ENCODE measurements around the gene NAALADL2.

NAALADL2 gene

DNA sequence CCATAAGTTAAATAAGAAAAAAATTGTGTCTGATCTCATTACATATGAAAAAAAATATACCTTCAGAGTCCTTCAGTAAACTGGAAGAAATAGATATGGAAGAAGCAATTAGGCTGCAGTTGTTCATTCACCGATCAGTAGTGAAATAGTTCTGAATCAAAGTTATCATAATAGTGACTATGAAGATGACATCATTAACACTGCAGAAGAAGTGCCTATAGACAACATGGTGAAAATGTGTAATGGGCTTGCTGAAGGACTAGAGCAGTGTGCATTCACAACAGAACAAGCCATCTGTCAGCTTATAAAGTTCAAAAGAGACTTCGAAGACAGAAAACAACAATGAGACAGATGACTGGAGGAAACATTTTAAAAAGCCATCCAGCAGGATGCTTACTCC lies 144.5 kb downstream of the NAALADL2 start:
- Histone ChIP-seq H3K27me3 (ENCODE audit: control insufficient read depth in 1 of 2, insufficient read depth in 2 of 2, low read length in 2 of 2) (no peaks in the 10 kb centered on the region), H3K4me3 (ENCODE audit: low read depth in 1 of 2, low read length in 2 of 2) (no peak overlapping the region), H3K36me3 (ENCODE audit: insufficient read depth, low read length) (no peaks in the 10 kb centered on the region), H3K9me3 (ENCODE audit: low read length) (no peaks in the 10 kb centered on the region), H3K27ac (ENCODE audit: low read depth, low read length) (no peak overlapping the region), H3K9ac (ENCODE audit: low read length) (no peak overlapping the region), H3K4me1 (ENCODE audit: insufficient read depth, low read length) (peaks cover 4% of the 10 kb centered on the region)

DNA sequence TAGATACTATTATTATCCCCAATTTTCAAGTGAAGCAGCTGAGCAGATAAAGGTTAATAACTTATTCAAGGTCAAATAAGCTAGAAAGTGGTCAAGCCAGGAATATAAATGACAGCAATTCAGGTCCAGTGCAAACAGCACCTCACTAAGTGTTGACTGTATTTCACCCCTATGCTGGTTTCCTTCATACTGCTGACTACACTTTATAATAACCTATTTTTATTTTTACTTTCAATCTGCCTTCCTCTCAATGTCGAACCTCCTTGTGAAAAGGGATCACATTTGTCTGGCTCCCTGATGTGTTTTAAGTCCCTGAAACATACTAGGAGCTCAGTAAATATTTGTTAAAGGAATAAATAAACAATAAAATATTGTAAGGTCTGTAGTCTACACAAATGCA lies 146.1 kb downstream of the NAALADL2 start:
- Histone ChIP-seq H3K4me1 (ENCODE audit: insufficient read depth, low read length) (peaks cover 4% of the 10 kb centered on the region), H3K9me3 (ENCODE audit: low read length) (no peaks in the 10 kb centered on the region), H3K36me3 (ENCODE audit: insufficient read depth, low read length) (no peaks in the 10 kb centered on the region), H3K9ac (ENCODE audit: low read length) (no peak overlapping the region), H3K4me3 (ENCODE audit: low read depth in 1 of 2, low read length in 2 of 2) (no peak overlapping the region), H3K27me3 (ENCODE audit: control insufficient read depth in 1 of 2, insufficient read depth in 2 of 2, low read length in 2 of 2) (no peaks in the 10 kb centered on the region), H3K27ac (ENCODE audit: low read depth, low read length) (no peak overlapping the region)

DNA sequence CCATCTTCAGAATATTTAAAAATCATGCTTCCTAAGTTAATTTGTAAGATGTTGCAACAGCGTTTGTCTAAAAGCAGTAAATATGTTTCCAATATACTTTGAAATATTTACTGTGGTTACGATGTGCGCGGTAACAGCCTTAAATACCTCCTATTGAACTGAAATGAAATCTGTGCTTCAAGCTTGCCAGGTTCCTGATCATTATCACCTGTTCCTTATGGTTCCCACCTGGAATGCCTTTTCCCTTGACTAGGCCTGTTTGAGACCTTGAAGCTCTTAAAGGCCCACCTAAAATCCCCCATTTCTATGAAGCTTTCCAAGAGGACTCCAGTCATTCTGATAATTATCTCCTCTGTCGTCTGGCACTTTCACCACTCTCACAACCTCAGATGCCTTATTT lies 146.7 kb downstream of the NAALADL2 start:
- no peaks in the 10 kb centered on the region for H3K27me3 ChIP-seq (ENCODE audit: control insufficient read depth in 1 of 2, insufficient read depth in 2 of 2, low read length in 2 of 2)
- H3K4me1 ChIP-seq (ENCODE audit: insufficient read depth, low read length): peaks cover 4% of the 10 kb centered on the region
- H3K9ac ChIP-seq (ENCODE audit: low read length): no peak overlapping the region

DNA sequence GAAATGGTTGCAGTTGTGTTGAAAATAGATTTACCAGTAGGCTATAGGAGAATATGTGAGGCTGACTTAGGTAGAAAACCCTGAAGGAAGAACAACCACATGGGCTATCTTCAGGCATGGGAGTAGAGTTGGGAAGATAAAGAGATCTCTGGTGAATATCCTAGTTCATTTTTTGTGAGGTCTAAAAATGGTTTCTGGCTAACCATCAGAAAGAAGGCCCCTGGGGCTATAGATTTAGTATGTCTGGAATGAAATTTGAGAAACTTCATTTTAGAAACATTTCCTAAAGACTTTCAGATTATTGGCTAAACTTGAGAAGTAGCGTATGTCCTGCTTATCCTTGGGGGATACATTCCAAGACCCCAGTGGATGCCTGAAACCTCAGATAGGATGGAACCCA lies 148.2 kb downstream of the NAALADL2 start:
- H3K27me3 ChIP-seq (ENCODE audit: control insufficient read depth in 1 of 2, insufficient read depth in 2 of 2, low read length in 2 of 2): no peaks in the 10 kb centered on the region
- H3K27ac ChIP-seq (ENCODE audit: low read depth, low read length): no peak overlapping the region
- no peak overlapping the region for H3K4me3 ChIP-seq (ENCODE audit: low read depth in 1 of 2, low read length in 2 of 2)
- H3K4me1 ChIP-seq (ENCODE audit: insufficient read depth, low read length): peaks cover 4% of the 10 kb centered on the region
- no peaks in the 10 kb centered on the region for H3K36me3 ChIP-seq (ENCODE audit: insufficient read depth, low read length)
- H3K9me3 ChIP-seq (ENCODE audit: low read length): no peaks in the 10 kb centered on the region
- no peak overlapping the region for H3K9ac ChIP-seq (ENCODE audit: low read length)

More for the DNA sequence above, 146.7 kb downstream of the NAALADL2 start:
- no peak overlapping the region for H3K27ac ChIP-seq (ENCODE audit: low read depth, low read length)
- no peaks in the 10 kb centered on the region for H3K36me3 ChIP-seq (ENCODE audit: insufficient read depth, low read length)
- H3K9me3 ChIP-seq (ENCODE audit: low read length): no peaks in the 10 kb centered on the region
- H3K4me3 ChIP-seq (ENCODE audit: low read depth in 1 of 2, low read length in 2 of 2): no peak overlapping the region

DNA sequence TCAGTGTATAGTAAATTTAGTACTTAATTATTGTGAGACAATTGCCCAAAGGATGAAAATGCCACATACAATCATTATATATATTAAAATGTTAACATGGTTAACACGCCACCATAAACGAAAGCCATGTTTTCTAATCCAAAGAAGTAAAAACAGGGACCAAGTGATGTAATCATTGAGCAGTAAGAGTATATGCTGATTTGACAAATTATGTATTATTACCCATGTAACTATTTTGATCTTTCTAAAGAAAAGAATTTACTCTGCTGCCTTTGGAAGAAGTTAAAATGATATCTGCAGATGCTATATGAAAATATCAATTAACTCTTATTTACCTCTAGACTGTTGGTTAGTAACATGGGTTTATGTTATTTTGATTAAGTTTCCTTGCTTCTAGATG lies 150.2 kb downstream of the NAALADL2 start:
- Histone ChIP-seq H3K9ac (ENCODE audit: low read length) (no peak overlapping the region), H3K9me3 (ENCODE audit: low read length) (no peaks in the 10 kb centered on the region), H3K4me3 (ENCODE audit: low read depth in 1 of 2, low read length in 2 of 2) (no peak overlapping the region), H3K27ac (ENCODE audit: low read depth, low read length) (no peak overlapping the region), H3K36me3 (ENCODE audit: insufficient read depth, low read length) (no peaks in the 10 kb centered on the region), H3K27me3 (ENCODE audit: control insufficient read depth in 1 of 2, insufficient read depth in 2 of 2, low read length in 2 of 2) (no peaks in the 10 kb centered on the region), H3K4me1 (ENCODE audit: insufficient read depth, low read length) (no peaks in the 10 kb centered on the region)

DNA sequence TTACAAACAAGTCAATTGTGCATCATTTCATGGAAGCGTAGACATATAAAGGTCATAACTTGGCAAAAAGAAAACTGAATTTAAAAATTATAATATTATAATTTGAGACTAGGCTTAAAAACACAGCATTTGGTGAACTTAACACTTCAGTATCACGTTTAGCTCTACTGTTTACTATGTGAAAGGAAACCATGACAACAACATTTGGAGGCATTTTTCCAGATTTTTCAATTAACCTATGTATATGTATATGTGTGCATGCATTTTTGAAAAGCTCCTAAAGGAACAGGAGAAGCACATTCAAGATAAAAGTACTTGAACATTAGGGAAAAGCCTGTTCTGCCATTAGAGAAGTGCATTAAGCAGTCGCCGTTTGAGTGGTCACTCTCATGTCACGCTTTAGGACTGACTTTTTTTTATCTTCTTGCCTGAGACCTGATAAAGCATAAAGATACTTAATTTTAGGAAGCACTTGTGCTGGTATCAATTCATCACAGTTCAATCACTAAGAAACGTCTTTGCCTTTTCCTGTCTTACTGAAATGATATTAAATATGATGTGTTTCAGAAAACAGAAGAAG lies 156.0 kb downstream of the NAALADL2 start:
- H3K9ac ChIP-seq (ENCODE audit: low read length): no peak overlapping the region
- H3K9me3 ChIP-seq (ENCODE audit: low read length): no peaks in the 10 kb centered on the region
- H3K27me3 ChIP-seq (ENCODE audit: control insufficient read depth in 1 of 2, insufficient read depth in 2 of 2, low read length in 2 of 2): no peaks in the 10 kb centered on the region
- H3K27ac ChIP-seq (ENCODE audit: low read depth, low read length): no peak overlapping the region
- H3K4me3 ChIP-seq (ENCODE audit: low read depth in 1 of 2, low read length in 2 of 2): no peak overlapping the region
- H3K4me1 ChIP-seq (ENCODE audit: insufficient read depth, low read length): no peaks in the 10 kb centered on the region
- no peaks in the 10 kb centered on the region for H3K36me3 ChIP-seq (ENCODE audit: insufficient read depth, low read length)

DNA sequence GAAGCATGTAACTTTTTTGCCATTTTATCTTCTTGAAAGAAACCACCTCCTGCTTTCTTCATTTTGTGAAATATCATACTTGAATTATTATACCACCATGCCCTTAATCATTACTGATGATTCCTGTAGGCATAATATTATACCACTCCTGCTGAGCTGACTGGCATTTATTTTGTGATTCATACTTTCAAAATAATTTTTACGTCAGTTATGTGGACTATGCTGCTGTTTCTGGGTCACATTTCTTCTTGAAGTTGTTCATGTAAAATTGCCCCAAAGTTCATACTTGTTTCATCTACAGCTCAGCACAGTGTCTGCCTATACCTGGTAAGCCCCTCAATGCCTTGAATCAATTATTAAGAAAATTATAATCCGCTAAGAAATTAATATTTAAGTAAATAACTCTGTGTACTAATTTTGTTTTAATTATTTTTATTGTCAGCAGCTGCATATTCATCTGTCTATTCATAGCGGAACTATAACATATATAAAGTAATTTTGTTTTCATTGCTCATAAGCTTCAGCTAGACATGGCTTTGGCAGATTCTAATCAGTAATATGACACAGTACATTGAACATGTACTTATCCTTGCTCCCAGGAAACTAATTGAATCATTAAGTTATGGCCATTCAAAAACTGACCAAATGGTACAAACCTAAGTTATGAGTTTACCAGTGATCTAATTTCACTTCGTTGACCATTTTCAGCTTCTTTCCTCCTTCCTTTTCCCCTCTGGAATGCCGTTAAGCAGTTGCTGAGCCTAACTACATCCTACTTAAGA lies 160.0 kb downstream of the NAALADL2 start:
- no peak overlapping the region for H3K9ac ChIP-seq (ENCODE audit: low read length)
- H3K36me3 ChIP-seq (ENCODE audit: insufficient read depth, low read length): no peaks in the 10 kb centered on the region
- no peak overlapping the region for H3K27ac ChIP-seq (ENCODE audit: low read depth, low read length)
- no peaks in the 10 kb centered on the region for H3K4me1 ChIP-seq (ENCODE audit: insufficient read depth, low read length)
- H3K4me3 ChIP-seq (ENCODE audit: low read depth in 1 of 2, low read length in 2 of 2): no peak overlapping the region
- H3K27me3 ChIP-seq (ENCODE audit: control insufficient read depth in 1 of 2, insufficient read depth in 2 of 2, low read length in 2 of 2): no peaks in the 10 kb centered on the region
- no peaks in the 10 kb centered on the region for H3K9me3 ChIP-seq (ENCODE audit: low read length)

DNA sequence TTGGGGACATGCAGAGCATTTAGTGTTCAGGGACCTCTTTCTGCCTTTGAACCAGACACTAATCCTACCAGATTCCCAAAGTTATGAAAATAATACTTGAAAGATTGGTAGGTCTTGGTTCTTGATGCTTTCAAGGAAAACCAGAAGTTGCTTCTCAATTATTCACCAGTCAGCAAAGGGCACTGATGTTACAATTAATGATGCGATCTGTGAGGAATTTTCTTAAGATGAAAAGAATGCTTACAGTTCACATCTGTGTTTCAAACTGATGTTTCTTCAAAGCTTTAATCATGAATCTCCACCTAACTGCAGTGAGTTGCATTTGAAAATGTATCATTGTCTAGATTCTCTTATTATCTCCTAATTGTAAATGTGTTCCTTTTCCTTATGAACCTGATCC lies 161.0 kb downstream of the NAALADL2 start:
- no peak overlapping the region for H3K9ac ChIP-seq (ENCODE audit: low read length)
- H3K36me3 ChIP-seq (ENCODE audit: insufficient read depth, low read length): no peaks in the 10 kb centered on the region
- H3K27me3 ChIP-seq (ENCODE audit: control insufficient read depth in 1 of 2, insufficient read depth in 2 of 2, low read length in 2 of 2): no peaks in the 10 kb centered on the region
- H3K27ac ChIP-seq (ENCODE audit: low read depth, low read length): no peak overlapping the region
- no peak overlapping the region for H3K4me3 ChIP-seq (ENCODE audit: low read depth in 1 of 2, low read length in 2 of 2)
- H3K9me3 ChIP-seq (ENCODE audit: low read length): no peaks in the 10 kb centered on the region
- H3K4me1 ChIP-seq (ENCODE audit: insufficient read depth, low read length): no peaks in the 10 kb centered on the region

DNA sequence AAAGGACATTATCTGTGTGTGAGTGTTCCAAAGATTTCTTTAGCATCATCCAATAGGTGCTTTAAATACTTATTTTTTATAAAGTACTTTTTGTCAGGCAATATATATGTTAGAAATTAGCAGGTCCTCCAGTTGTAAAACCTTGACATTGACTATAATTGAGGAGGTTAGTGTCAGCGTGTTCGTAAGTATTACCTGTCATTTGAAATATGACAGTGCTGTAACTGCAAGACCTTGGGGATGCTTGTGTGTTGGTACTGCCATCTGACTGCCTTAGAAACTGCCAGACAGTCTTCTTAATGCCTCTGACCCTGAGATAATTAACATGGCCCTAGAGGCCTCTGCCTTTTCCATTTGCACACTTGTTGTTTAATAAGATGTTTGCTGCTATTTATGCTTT lies 170.7 kb downstream of the NAALADL2 start:
- Histone ChIP-seq H3K27me3 (ENCODE audit: control insufficient read depth in 1 of 2, insufficient read depth in 2 of 2, low read length in 2 of 2) (no peaks in the 10 kb centered on the region), H3K4me1 (ENCODE audit: insufficient read depth, low read length) (no peaks in the 10 kb centered on the region), H3K27ac (ENCODE audit: low read depth, low read length) (no peak overlapping the region), H3K9me3 (ENCODE audit: low read length) (no peaks in the 10 kb centered on the region), H3K4me3 (ENCODE audit: low read depth in 1 of 2, low read length in 2 of 2) (no peak overlapping the region), H3K9ac (ENCODE audit: low read length) (no peak overlapping the region), H3K36me3 (ENCODE audit: insufficient read depth, low read length) (no peaks in the 10 kb centered on the region)

DNA sequence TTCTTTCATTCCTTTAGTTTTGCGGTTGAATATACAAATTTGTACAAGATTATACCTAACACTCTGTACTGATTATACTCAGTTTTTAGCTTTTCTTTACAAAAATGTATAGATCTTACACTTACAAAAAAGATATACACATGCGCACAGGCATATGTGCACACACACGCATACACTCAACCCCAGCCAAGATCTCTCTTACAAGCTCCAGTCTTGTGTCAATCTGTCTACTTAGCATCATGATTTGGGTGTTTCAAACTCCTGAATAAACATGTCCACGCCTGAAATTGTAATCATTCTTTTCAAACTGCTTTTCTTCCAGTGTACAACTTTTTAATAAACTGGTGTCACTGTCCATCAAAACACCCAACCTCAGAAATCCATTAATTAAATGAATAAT lies 180.7 kb downstream of the NAALADL2 start:
- H3K4me3 ChIP-seq (ENCODE audit: low read depth in 1 of 2, low read length in 2 of 2): no peak overlapping the region
- no peaks in the 10 kb centered on the region for H3K9me3 ChIP-seq (ENCODE audit: low read length)
- no peak overlapping the region for H3K27ac ChIP-seq (ENCODE audit: low read depth, low read length)

DNA sequence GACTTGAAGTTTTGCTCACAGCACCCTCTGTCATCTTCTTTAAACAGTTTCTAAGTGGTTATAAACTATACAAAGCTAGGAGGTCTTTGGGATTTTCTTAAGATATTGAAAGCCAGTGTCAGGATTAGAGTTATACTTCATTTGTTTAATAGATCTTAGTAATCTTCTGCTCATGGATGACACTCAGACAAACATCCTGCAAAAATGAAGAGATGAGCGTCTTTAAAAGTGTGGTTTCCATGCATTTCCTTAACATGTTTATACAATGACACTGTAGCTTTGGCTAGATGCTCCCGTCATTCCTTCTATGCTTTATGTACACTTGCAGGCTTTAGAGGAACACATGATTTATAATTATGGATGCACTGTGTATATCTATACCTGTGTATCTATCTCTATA lies 182.2 kb downstream of the NAALADL2 start:
- H3K9me3 ChIP-seq (ENCODE audit: low read length): no peaks in the 10 kb centered on the region
- no peaks in the 10 kb centered on the region for H3K36me3 ChIP-seq (ENCODE audit: insufficient read depth, low read length)
- H3K27me3 ChIP-seq (ENCODE audit: control insufficient read depth in 1 of 2, insufficient read depth in 2 of 2, low read length in 2 of 2): no peaks in the 10 kb centered on the region
- H3K4me3 ChIP-seq (ENCODE audit: low read depth in 1 of 2, low read length in 2 of 2): no peak overlapping the region
- H3K4me1 ChIP-seq (ENCODE audit: insufficient read depth, low read length): no peaks in the 10 kb centered on the region
- no peak overlapping the region for H3K9ac ChIP-seq (ENCODE audit: low read length)
- no peak overlapping the region for H3K27ac ChIP-seq (ENCODE audit: low read depth, low read length)

More for the DNA sequence above, 180.7 kb downstream of the NAALADL2 start:
- Histone ChIP-seq H3K9ac (ENCODE audit: low read length) (no peak overlapping the region), H3K36me3 (ENCODE audit: insufficient read depth, low read length) (no peaks in the 10 kb centered on the region), H3K4me1 (ENCODE audit: insufficient read depth, low read length) (no peaks in the 10 kb centered on the region), H3K27me3 (ENCODE audit: control insufficient read depth in 1 of 2, insufficient read depth in 2 of 2, low read length in 2 of 2) (no peaks in the 10 kb centered on the region)

DNA sequence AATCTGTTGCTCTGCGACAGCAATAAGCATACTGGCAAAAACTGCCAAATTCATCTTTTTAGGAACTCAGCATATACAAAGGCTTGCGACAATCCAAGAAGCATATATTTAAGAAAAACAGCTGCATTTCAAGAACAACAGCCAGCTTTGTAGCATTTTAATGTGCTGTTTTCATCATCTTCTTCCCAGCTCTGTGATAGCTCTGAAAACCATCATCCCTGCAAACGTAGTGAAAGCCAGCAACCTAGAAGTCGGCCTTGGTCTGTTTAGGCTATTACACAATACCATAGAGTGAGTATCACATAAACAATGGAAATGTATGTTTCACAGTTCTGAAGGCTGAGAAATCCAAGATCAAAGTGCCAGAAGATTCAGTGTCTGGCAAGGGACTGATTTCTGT lies 187.5 kb downstream of the NAALADL2 start:
- Histone ChIP-seq H3K27ac (ENCODE audit: low read depth, low read length) (no peak overlapping the region), H3K9ac (ENCODE audit: low read length) (no peak overlapping the region), H3K36me3 (ENCODE audit: insufficient read depth, low read length) (no peaks in the 10 kb centered on the region), H3K9me3 (ENCODE audit: low read length) (no peaks in the 10 kb centered on the region), H3K4me1 (ENCODE audit: insufficient read depth, low read length) (no peaks in the 10 kb centered on the region), H3K4me3 (ENCODE audit: low read depth in 1 of 2, low read length in 2 of 2) (no peak overlapping the region), H3K27me3 (ENCODE audit: control insufficient read depth in 1 of 2, insufficient read depth in 2 of 2, low read length in 2 of 2) (no peaks in the 10 kb centered on the region)

All from muscle layer of colon (tissue), 2 donors.